ENCODE measurements around the gene KCNMB3. TPM values are rescaled to one million over a fixed set of nuclear protein-coding genes. Genes with fewer than 3 reads are reported as not detected.

KCNMB3 gene
- total and polyA plus RNA-seq, 4 donors = 0.44 to 3.1 (median 2.2) TPM

- no peak for TF ChIP-seq TAF1 (conservative IDR thresholded peaks at IDR 0.05)
- TF ChIP-seq JUND (IDR thresholded peaks at IDR 0.05) = no peak
- TF ChIP-seq ZBTB33 (IDR thresholded peaks at IDR 0.05) = no peak
- TF ChIP-seq MAX (IDR thresholded peaks at IDR 0.05) = no peak
- TF ChIP-seq HNF4A (conservative IDR thresholded peaks at IDR 0.05) = no peak
- TF ChIP-seq RAD21 (IDR thresholded peaks at IDR 0.05) = no peak
- Histone ChIP-seq H3K27ac (ENCODE audit: low read depth in 1 of 2, low read length in 2 of 2) (no peak overlapping the region), H3K4me1 (ENCODE audit: control insufficient read depth in 4 of 4, insufficient read depth in 4 of 4, low read length in 3 of 4) (no peaks in the 10 kb centered on the region), H3K4me3 (ENCODE audit: low read depth in 1 of 3, low read length in 3 of 3) (no peak overlapping the region), H3K27me3 (ENCODE audit: control insufficient read depth in 4 of 4, insufficient read depth in 4 of 4, low read length in 3 of 4) (no peaks in the 10 kb centered on the region), H3K9me3 (ENCODE audit: control insufficient read depth in 4 of 4, low read length in 3 of 4) (no peaks in the 10 kb centered on the region), H3K36me3 (ENCODE audit: control insufficient read depth in 4 of 4, insufficient read depth in 3 of 4, low read depth in 1 of 4, low read length in 3 of 4) (peaks cover 3 to 7% (median 5%) of the 10 kb centered on the region in 4 donors), H3K9ac (ENCODE audit: low read depth in 1 of 2, low read length in 2 of 2) (no peak overlapping the region)
- WGBS = 95% methylated on average over 2 of the region's 2 CpGs
- DNase-seq (ENCODE audit: low spot score) = no peak
Measured at GRCh38 chr3:179200790-179201189, 50.1 kb downstream of the KCNMB3 start.

- TF ChIP-seq TAF1 (conservative IDR thresholded peaks at IDR 0.05) = no peak
- TF ChIP-seq YY1 (IDR thresholded peaks at IDR 0.05) = no peak
- TF ChIP-seq REST (IDR thresholded peaks at IDR 0.05) = no peak
- no peak for TF ChIP-seq FOXA1 (IDR thresholded peaks at IDR 0.05)
- no peak for TF ChIP-seq HNF4A (conservative IDR thresholded peaks at IDR 0.05)
- TF ChIP-seq CTCF (IDR thresholded peaks at IDR 0.05; ENCODE audit: low read depth, low read length, missing input control) = no peak
- TF ChIP-seq NR2F2 (IDR thresholded peaks at IDR 0.05) = no peak
- no peak for TF ChIP-seq ATF3 (IDR thresholded peaks at IDR 0.05)
- no peak for TF ChIP-seq FOXA2 (IDR thresholded peaks at IDR 0.05)
- TF ChIP-seq RXRA (IDR thresholded peaks at IDR 0.05) = no peak
- no peak for TF ChIP-seq GABPA (IDR thresholded peaks at IDR 0.05 in 1 of 2, conservative IDR thresholded peaks at IDR 0.05 in 1 of 2)
- no peak for TF ChIP-seq ZBTB33 (IDR thresholded peaks at IDR 0.05)
- no peak for TF ChIP-seq RAD21 (IDR thresholded peaks at IDR 0.05)
- TF ChIP-seq SP1 (IDR thresholded peaks at IDR 0.05) = no peak
- TF ChIP-seq MAX (IDR thresholded peaks at IDR 0.05) = no peak
- no peak for TF ChIP-seq EGR1 (IDR thresholded peaks at IDR 0.05; ENCODE audit: low read depth in 2 of 2)
- no peak for TF ChIP-seq JUND (IDR thresholded peaks at IDR 0.05)
- no peak for TF ChIP-seq HNF4G (IDR thresholded peaks at IDR 0.05)
- Histone ChIP-seq H3K36me3 (ENCODE audit: control insufficient read depth in 4 of 4, insufficient read depth in 3 of 4, low read depth in 1 of 4, low read length in 3 of 4) (peaks cover 0 to 4% (median 0%) of the 10 kb centered on the region in 4 donors), H3K4me1 (ENCODE audit: control insufficient read depth in 4 of 4, insufficient read depth in 4 of 4, low read length in 3 of 4) (no peaks in the 10 kb centered on the region), H3K4me3 (ENCODE audit: low read depth in 1 of 3, low read length in 3 of 3) (no peak overlapping the region), H3K9me3 (ENCODE audit: control insufficient read depth in 4 of 4, low read length in 3 of 4) (no peaks in the 10 kb centered on the region), H3K9ac (ENCODE audit: low read depth in 1 of 2, low read length in 2 of 2) (no peak overlapping the region), H3K27ac (ENCODE audit: low read depth in 1 of 2, low read length in 2 of 2) (no peak overlapping the region), H3K27me3 (ENCODE audit: control insufficient read depth in 4 of 4, insufficient read depth in 4 of 4, low read length in 3 of 4) (no peaks in the 10 kb centered on the region)
- no peak for DNase-seq (ENCODE audit: low spot score)
- WGBS = 91% methylated on average over 4 of the region's 4 CpGs
Measured at GRCh38 chr3:179196700-179197099, 54.2 kb downstream of the KCNMB3 start.

Measured in liver (tissue), 9 donors.